DLD1 (cell line): ENCODE data around the gene TUBA3E.
"Not testable (repeated sequence)": the region's sequence is repeated elsewhere in the genome, so short reads cannot be mapped to it uniquely, and the experiment has no call there.

Experiments used
- in situ Hi-C: cut with HindIII; loops from 2 replicates; pipeline ENCODE4 v1.10.0; 2017; ENCODE audit warnings: low sequenced_read_pairs

The TUBA3E gene

GRCh38 chr2:130192451-130192850 lies 5.8 kb downstream of the TUBA3E start:
- in situ Hi-C loops: not testable (repeated sequence)

- in situ Hi-C loops: not testable (repeated sequence)
These were observed 6.9 kb downstream of the TUBA3E start for GRCh38 chr2:130191319-130191718.

- in situ Hi-C loops: no loop called here
These were observed 8.0 kb downstream of the TUBA3E start for GRCh38 chr2:130190237-130190636.

GRCh38 chr2:130188958-130189357 lies 9.3 kb downstream of the TUBA3E start:
- in situ Hi-C loops: not testable (repeated sequence)

GRCh38 chr2:130187859-130188792 lies 10.1 kb downstream of the TUBA3E start:
- in situ Hi-C loops: not testable (repeated sequence)

GRCh38 chr2:130187268-130187667 lies 11.0 kb downstream of the TUBA3E start:
- in situ Hi-C loops: no loop called here

GRCh38 chr2:130186391-130186790 lies 11.8 kb downstream of the TUBA3E start:
- in situ Hi-C loops: no loop called here

- in situ Hi-C loops: no loop called here
These were observed 12.3 kb downstream of the TUBA3E start for GRCh38 chr2:130185896-130186295.

GRCh38 chr2:130185436-130185835 lies 12.8 kb downstream of the TUBA3E start:
- in situ Hi-C loops: no loop called here

- in situ Hi-C loops: no loop called here
These were observed 14.5 kb downstream of the TUBA3E start for GRCh38 chr2:130183512-130184373.

GRCh38 chr2:130182826-130183511 lies 15.3 kb downstream of the TUBA3E start:
- in situ Hi-C loops: not testable (repeated sequence)

- in situ Hi-C loops: not testable (repeated sequence)
These were observed 16.2 kb downstream of the TUBA3E start, which contains the start of gene MZT2B for GRCh38 chr2:130181880-130182682. MZT2B (plus strand) TSS chr2:130182262; CDS start chr2:130182283, 21 bp downstream.

GRCh38 chr2:130181325-130181879 lies 16.8 kb downstream of the TUBA3E start, which contains the start of gene SMPD4:
SMPD4 (minus strand) TSS chr2:130181602; CDS start chr2:130176592, 5,010 bp downstream.
- in situ Hi-C loops: no loop called here

GRCh38 chr2:130180404-130181324 lies 17.6 kb downstream of the TUBA3E start:
- in situ Hi-C loops: not testable (repeated sequence)

- in situ Hi-C loops: not testable (repeated sequence)
These were observed 23.4 kb downstream of the TUBA3E start for GRCh38 chr2:130174866-130175265.

GRCh38 chr2:130169896-130170295 lies 28.3 kb downstream of the TUBA3E start:
- in situ Hi-C loops: no loop called here

GRCh38 chr2:130169163-130169562 lies 29.1 kb downstream of the TUBA3E start:
- in situ Hi-C loops: not testable (repeated sequence)

GRCh38 chr2:130166611-130167010 lies 31.6 kb downstream of the TUBA3E start:
- in situ Hi-C loops: not testable (repeated sequence)
